ENCODE results near the gene CTIF.

DNA sequence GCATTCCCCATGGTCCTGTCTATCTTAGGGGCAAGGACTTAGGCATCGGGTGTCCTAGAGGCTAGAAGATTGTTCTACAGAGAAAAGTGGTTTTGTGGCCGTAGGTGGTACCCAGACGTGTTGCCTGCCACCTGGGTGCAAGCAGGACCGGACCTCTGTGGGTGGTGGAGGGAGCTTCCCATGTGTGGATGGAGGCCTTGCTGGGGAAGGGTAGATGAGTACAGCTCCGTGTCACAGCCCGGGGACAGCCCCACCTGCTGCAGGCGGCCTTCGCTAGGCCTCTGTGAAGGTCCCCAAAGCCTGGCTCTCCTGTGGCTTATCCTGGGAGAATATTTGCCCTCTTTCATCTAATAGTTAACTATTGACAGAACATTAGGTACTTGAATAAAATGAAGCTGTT, 25.3 kb downstream of the CTIF start:
- TF ChIP-seq, protein P1, sequence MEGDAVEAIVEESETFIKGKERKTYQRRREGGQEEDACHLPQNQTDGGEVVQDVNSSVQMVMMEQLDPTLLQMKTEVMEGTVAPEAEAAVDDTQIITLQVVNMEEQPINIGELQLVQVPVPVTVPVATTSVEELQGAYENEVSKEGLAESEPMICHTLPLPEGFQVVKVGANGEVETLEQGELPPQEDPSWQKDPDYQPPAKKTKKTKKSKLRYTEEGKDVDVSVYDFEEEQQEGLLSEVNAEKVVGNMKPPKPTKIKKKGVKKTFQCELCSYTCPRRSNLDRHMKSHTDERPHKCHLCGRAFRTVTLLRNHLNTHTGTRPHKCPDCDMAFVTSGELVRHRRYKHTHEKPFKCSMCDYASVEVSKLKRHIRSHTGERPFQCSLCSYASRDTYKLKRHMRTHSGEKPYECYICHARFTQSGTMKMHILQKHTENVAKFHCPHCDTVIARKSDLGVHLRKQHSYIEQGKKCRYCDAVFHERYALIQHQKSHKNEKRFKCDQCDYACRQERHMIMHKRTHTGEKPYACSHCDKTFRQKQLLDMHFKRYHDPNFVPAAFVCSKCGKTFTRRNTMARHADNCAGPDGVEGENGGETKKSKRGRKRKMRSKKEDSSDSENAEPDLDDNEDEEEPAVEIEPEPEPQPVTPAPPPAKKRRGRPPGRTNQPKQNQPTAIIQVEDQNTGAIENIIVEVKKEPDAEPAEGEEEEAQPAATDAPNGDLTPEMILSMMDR (IDR thresholded peaks at IDR 0.05; ENCODE audit: insufficient read depth, low read length, poor library complexity, severe bottlenecking): no peak
- TF ChIP-seq EZH2phosphoT487 (conservative IDR thresholded peaks at IDR 0.05; ENCODE audit: low read length): no peak
